ENCODE data around the gene ID3.

ID3 gene

DNA sequence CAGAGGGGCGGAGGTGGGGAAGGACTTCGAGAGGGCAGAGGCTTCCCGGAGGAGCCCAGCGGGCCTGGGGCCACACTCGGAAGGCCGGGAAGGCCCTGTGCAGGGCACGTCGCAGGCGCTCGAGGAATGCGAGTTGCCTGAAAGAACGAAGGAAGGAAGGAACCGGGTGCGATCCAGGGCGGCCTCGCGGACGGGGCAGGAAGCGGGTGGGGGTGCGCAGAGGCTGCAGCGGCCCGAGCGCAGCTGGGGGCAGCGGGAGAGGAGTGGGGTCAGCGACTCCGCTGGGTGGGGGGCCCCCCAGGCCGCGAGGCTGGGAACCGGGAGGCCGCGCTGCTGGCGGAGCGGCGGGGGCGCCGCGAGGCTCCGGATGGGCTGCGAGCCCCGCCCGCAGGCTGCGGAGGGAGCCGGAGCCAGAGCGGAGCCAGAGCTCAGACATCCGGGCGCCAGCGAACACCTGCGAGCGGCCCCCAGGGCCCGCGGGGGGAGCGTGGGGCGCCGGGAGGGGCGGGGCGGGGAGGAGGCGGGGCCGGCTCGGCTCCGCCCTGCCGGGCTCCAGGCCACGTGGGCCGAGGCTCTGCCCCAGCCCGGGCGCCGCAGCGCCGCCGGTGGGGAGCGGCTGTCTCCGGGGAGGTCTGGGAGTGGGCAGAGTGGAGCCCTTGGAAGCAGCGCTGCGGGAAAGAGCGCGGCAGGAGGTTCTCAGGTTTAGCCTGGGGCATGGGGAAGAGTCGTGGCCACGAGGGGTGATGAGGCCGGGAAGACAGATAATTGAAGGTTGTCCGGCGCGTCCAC is 4.6 kb downstream of the ID3 start:
- TF ChIP-seq, protein P1, sequence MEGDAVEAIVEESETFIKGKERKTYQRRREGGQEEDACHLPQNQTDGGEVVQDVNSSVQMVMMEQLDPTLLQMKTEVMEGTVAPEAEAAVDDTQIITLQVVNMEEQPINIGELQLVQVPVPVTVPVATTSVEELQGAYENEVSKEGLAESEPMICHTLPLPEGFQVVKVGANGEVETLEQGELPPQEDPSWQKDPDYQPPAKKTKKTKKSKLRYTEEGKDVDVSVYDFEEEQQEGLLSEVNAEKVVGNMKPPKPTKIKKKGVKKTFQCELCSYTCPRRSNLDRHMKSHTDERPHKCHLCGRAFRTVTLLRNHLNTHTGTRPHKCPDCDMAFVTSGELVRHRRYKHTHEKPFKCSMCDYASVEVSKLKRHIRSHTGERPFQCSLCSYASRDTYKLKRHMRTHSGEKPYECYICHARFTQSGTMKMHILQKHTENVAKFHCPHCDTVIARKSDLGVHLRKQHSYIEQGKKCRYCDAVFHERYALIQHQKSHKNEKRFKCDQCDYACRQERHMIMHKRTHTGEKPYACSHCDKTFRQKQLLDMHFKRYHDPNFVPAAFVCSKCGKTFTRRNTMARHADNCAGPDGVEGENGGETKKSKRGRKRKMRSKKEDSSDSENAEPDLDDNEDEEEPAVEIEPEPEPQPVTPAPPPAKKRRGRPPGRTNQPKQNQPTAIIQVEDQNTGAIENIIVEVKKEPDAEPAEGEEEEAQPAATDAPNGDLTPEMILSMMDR (IDR thresholded peaks at IDR 0.05), result peak; percentile 59
- no peak for TF ChIP-seq ZFX (IDR thresholded peaks at IDR 0.05; ENCODE audit: borderline replicate concordance)
- peak overlapping the region; percentile 100 for H3K27ac ChIP-seq

DNA sequence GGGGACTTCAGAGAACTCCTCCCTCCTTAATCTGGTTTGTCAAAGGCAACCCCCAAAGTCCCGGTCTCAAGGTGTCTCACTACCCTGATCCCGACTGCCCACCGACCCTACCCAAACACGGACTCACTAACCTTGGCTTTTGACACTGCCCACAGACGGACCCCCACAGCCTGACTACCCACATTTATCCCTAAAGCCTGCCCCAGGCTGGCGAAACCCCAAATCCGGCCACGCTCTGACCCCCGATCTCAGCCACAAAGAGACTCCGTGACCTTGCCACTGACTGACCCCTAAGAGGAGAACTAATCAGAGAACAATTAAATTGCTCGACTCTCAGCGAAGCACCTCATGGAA is 5.2 kb downstream of the ID3 start:
- peak overlapping the region; percentile 100 for H3K27ac ChIP-seq
- no peak for TF ChIP-seq ZFX (IDR thresholded peaks at IDR 0.05; ENCODE audit: borderline replicate concordance)
- TF ChIP-seq, protein P1 (IDR thresholded peaks at IDR 0.05), result no peak

DNA sequence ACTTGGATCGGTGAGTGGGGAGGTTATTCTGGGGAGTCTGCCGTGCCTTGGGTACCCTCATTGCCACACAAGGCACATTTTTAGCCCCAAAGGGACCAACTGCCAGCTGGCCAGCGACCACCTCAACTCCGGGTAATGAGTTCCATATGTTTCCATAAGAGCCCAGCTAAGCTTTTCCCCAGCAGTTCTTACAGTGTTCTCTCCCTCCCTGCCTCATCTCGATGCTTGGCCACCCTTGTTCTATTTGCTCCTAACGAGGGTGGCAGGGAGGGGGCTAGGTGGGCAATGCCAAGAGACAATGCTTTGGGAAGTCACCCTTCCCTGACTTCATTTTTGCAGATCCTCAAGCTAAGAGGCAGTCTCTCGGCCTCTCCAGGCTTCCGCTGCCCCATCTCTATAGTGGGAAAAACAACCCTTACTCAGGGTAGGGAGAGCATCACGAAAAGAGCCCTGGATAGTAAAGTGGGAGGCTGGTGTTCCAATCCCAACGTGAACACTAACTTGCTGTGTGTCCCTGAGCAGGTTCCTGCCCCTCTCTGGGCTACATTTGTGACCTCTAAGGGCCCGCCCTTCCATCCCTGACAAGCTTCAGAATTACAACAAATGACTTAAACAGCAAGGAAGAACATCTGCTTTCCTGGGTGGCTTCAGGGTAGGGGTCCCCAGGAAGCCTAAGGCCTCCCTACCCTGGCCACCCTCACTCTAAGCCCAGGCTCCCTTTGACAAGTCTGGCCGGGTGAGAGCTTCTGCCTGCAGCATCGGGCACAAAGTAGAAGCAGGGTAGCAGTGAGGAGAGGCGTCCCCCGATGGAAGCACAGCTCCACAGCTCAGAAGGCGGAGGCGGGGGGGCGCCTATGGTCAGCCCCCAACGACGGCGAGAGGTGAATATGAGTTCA is 5.8 kb downstream of the ID3 start:
- H3K27ac ChIP-seq, result peak overlapping the region; percentile 100
- TF ChIP-seq, protein P1 (IDR thresholded peaks at IDR 0.05), result no peak
- TF ChIP-seq ZFX (IDR thresholded peaks at IDR 0.05; ENCODE audit: borderline replicate concordance), result no peak

DNA sequence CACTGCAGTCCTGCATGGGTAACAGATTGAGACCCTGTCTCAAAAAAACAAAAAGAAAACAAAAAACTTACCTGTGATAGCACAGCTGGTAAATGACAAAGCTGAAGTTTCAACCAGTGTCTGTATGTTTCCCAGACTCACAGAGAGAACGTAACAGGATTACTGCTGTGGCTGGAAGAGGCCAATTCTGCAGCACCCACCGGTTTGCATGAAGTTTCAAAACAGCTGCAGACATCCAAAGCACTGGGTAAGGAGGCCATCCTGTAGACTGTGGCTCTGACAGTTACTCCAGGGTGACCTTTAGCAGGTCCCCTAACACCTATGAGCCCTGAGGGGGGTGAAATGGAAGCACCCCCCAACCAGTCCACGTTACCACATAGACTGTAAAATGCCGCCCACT is 7.5 kb downstream of the ID3 start:
- peak overlapping the region; percentile 100 for H3K27ac ChIP-seq

DNA sequence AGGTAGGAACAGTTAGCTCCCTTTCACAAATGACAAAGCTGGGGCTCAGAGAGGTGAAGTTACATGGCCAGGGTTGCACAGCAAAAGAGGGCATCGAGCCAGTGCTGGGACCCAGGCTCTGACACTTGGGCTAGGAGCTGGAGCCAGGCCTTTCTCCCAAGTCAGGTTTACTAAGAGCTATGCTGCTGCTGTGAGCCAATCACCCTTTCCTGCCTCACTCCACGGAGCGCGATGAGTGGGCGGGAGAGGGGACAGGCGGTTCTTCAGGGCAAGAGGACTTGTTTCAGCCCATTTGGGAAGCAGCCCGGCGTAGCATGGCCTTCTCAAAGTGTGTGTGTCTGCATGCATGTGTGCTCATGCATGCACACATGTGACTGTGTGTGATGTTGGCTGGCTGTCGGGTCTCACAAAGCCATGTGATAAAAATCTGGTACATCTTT is 10.6 kb downstream of the ID3 start:
- peak overlapping the region; percentile 100 for H3K27ac ChIP-seq
- TF ChIP-seq, protein P1 (IDR thresholded peaks at IDR 0.05), result no peak
- TF ChIP-seq ZFX (IDR thresholded peaks at IDR 0.05; ENCODE audit: borderline replicate concordance), result no peak

More for the DNA sequence above, 7.5 kb downstream of the ID3 start:
- no peak for TF ChIP-seq ZFX (IDR thresholded peaks at IDR 0.05; ENCODE audit: borderline replicate concordance)
- TF ChIP-seq, protein P1 (IDR thresholded peaks at IDR 0.05), result no peak

DNA sequence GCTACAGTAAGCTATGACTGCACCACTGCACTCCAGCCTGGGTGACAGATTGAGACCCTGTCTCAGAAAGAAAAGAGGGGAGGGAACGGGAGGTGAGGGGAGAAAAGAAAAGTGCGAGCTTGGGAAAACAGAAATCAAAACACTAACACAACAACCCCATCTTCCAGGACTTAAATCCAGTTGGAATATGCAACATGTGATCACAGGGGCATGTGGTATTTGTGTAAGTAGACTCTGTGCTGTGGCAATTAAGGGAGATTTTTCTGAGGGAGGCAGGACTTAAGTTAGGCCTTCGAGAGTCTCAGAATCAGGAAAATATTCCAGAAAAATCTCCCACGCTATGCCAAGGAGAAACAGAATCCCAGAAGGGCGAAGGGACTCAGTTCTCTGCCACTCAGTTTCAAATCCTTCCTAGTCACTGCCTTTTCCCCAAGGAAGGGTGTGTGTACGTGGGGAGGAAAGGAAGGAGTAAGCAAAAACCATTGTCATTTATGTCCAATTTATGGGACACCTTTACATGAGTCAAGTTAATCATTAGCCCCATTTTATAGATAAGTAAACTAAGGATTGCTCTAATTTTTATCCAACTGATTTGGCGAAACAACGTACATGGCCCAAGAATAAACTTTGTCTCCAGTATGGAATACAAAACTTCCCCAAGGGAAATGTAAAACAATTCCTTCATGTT is 12.3 kb downstream of the ID3 start:
- TF ChIP-seq ZFX (IDR thresholded peaks at IDR 0.05; ENCODE audit: borderline replicate concordance), result no peak
- TF ChIP-seq, protein P1 (IDR thresholded peaks at IDR 0.05), result no peak
- peak overlapping the region; percentile 100 for H3K27ac ChIP-seq
